NCI-H2227 (cell line): Measurements from ENCODE around the gene CBR1.
"Not testable (repeated sequence)": the region's sequence is repeated elsewhere in the genome, so short reads cannot be mapped to it uniquely, and the experiment has no call there.

Source experiments
- DNase-seq: peaks from one replicate; lab custom pipeline; 2025; ENCODE audit not compliant: unreplicated experiment; lab: John Stamatoyannopoulos, UW

CBR1 gene

DNA sequence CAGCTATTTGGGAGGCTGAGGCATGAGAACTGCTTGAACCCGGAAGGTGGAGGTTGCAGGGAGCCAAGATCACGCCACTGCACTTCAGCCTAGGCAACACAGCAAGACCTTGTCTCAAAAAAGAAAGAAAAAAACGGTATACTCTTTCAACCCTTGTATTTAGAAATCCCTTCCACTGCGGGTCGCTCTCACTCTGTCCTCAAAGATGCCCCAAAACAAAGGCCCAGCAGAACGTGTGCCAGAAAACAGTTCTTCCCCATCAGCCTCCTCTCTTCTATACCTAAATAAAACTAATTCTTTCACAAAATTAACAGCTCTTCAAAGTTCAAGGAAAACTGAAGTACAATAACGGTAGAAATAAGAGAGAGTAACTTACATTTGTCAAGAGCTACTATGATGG, 22.7 kb upstream of the CBR1 start:
- no peak for DNase-seq

GRCh38 chr21:36048357-36048756, 21.5 kb upstream of the CBR1 start:
- no peak for DNase-seq

DNA sequence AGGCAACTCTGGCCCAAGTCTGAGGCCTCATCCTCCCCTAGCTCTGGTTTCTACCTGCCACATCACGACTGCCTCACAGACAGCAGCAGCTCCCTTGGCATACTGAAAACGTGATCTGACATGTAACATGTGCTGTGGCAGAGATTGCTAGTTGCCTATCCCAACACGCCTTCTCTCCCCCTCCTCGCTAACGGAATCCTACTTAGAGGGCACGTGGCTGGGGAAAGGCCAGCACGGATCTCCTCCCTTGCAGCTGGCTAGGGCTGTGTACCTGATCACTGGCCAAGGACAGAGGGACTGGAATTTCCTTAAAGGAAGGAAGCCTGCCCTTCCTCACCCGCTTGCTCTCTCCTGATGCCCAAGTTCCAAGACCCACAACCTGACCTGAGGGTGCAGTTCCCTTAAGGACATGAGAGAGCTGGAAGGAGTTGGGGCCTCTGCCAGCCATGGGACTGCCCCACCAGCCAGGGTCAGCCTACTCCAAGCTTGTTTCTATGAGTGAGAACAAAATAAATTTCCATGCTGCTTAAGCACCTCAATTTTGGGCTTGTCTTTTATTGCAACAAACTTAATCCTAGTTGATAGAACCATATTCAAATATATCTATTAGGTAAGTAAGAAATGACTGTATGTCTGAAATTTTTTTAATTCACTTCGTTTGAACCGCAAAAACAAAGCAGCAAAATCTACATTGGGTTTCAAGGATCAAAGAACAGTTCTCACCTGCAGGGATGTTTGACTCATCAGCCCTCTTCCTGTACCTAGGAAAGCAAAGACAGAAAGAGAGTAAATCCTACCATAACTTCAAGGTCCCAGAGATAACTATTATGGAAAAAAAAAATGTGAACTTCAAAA, 16.7 kb upstream of the CBR1 start:
- no peak for DNase-seq

DNA sequence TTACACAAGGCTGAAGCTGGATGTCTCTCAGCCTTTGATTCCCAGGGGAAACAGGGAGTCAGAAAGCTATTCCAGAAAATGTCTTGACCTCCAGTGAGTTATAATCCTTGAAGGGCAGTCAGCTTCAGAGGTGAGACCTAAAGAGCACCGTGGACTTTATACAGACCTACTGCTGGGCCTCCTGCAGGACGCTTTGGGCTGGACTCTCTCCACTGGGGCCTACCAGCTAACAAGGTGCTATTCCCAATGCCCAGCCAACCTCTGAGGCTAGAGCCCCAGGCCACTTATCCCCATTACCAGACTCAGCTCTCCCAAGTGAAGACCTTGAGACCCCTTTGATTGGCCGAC, 16.1 kb upstream of the CBR1 start:
- no peak for DNase-seq

DNA sequence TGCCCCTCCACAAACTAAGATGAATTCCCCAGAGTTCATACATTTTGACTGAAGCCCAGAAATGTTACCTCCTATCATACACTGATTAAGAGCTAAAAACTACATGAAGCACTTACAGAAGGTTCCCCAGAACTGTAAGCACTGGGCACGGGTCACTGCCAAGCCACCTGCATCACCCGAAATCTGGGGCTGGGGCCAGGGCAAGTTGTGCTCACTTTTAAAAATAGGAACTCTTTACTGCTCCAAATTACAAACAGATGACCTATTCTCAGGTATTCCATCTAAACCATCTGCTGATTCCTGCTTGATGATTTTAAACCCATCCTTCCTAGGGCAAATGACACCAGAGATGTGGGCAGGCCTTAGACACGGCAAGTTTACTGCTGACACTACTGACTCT, 14.3 kb upstream of the CBR1 start:
- no peak for DNase-seq

DNA sequence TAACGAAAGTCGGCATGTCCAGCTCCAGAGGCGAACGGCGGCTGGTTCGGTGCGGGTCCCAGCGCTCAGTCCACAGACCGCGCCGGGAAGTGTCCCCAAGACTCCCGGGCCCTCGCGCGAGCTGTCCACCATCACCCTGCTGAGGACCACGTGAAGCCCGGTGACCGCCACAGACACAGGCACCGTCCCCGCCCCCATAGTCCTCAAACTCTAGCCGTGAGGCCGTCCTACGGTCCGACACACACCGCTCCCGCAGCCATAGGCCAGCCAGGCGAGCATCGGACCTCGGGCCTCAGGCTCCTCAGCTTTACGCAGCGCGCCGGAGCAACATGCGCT, 10.0 kb upstream of the CBR1 start:
- peak; percentile 82 for DNase-seq

GRCh38 chr21:36060159-36060921, 9.5 kb upstream of the CBR1 start, which contains the start of gene SETD4:
TSS of gene SETD4 (minus strand) at chr21:36060526. CDS start at chr21:36058888, 1,638 bp downstream.
- DNase-seq = peak; percentile 98

DNA sequence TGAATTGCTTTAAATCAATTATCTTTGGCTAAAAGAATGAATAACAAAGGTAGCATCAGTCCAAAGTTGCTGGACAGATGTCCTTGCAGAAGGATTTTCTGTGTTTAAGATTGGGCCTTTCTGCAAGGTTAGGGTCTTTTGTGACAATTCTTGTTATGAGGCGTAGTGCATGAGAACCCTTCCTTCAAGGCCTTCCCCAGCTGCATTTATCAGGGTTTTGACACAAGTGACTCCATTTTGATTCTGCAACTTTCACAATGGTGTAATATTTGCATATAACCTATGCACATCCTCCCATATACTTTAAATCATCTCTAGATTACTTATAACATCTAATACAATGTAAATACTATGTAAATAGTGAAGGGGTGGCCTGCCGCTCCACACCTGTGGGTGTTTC, 8.4 kb upstream of the CBR1 start:
- DNase-seq = no peak

- DNase-seq = no peak
Measured at GRCh38 chr21:36063375-36064084, 6.3 kb upstream of the CBR1 start.

DNA sequence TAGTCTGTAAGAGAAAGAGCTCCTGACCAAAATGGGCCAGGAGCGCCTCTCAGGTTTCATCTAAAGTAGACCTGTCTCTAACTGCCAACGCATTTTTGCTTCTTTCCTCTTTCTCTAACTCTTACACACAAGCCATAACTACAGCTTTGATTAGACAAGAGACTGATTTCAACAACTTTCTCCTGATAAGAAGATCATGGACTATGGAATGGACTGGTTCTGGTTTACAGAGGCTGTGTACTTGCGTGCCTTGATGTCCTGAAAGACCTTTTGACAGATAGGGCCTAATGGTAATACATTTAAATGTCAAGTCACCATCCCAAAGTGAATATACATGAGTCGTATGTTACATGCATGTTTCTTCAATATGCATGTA, 5.8 kb upstream of the CBR1 start:
- no peak for DNase-seq

DNA sequence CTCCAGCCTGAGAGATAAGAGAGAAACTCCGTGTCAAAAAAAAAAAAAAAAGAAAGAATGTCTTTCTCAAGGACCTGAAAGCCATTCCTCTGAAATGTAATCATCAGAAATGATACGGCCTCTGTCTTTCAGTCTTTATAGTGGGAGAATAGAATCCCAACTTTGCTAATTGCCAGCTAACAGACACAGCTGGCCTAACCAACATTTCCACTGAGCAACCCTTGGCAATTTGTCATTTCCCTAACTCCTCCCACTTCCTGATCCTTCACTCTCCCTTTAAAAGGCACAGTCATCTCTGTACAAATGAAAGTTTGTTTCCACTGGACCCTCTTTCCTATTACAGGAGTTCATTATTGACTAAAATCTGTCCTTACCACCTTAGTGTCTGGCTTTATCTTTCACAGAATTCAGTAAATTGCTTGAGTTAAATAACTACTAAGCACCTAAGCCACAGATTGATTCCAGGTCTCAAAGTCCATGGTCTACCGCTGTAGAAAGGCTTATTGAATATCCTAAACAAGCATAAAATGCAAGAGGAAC, 4.3 kb upstream of the CBR1 start:
- DNase-seq = no peak

DNA sequence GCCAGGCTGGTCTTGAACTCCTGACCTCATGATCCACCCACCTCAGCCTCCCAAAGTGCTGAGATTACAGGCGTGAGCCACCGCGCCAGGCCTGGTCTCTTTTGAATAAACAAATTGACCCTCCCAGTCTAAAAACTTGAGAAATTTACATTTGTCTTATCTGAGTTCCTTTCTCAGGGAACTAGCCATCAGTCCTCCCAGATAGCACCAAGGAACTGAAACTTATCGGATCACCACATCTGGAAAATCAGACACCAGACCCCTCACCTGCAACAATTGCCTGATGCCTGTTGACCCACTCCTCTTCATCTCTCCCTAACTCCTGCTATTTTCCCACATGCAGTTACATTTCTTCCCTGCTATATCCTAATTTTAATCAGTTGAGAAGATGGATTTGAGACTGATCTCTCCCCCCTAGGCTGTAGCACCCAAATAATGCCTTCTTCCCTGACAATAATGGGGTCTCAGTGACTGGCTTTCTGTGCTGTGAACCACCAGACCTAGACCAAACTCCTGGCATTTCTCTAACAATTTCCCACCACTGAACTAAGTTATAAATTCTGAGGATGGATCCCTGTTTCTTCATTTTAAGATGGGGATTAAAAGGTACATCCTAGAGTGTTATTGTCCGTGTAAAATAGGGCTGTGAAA, 951 bp upstream of the CBR1 start:
- no peak for DNase-seq

- DNase-seq = no peak
Measured at GRCh38 chr21:36070999-36071398, 1.2 kb downstream of the CBR1 start.

DNA sequence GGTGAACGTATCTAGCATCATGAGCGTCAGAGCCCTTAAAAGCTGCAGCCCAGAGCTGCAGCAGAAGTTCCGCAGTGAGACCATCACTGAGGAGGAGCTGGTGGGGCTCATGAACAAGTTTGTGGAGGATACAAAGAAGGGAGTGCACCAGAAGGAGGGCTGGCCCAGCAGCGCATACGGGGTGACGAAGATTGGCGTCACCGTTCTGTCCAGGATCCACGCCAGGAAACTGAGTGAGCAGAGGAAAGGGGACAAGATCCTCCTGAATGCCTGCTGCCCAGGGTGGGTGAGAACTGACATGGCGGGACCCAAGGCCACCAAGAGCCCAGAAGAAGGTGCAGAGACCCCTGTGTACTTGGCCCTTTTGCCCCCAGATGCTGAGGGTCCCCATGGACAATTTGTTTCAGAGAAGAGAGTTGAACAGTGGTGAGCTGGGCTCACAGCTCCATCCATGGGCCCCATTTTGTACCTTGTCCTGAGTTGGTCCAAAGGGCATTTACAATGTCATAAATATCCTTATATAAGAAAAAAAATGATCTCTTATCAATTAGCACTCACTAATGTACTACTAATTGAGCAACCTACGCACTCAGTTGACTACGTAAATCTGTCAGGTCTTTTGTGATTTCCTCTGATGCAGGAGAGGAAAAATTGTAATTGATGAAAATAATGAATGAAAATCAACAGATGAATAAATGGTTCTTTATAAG, 2.8 kb downstream of the CBR1 start:
- DNase-seq = no peak

DNA sequence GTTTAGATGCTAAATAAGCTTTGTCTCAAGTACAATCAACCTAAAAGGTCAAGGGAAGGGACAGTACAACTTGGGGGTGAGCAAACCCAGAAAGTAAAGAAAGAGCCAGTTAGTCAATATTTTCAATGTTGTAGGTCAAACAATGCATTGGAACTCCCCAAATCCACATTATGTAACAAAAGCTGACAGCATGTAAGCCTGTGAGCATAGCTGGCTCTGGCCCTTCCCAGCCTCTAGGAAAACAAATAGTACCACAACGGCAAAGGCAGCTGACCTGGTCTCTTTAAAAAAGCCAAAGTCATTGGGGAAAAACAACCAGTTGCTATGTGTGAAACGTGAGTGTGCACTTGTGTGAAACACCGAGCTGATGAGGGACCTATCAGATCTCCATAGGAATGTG, 3.4 kb downstream of the CBR1 start:
- no peak for DNase-seq

DNA sequence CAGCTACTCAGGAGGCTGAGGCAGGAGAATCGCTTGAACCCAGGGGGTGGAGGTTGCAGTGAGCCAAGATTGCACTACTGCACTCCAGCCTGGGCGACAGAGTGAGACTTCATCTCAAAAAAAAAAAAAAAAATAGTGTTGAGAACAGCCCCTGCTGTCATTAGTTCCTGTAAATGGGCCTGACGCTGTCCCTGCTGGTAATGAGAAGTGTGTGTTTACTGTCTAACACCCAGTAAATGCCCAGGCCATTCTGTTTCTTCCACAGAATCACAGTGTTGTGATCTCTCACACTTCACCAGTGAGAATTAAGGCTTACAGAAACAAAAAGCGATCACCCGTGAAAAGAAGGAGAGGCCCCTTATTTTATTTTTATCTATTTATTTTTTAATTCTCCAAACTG, 4.1 kb downstream of the CBR1 start:
- not testable (repeated sequence) for DNase-seq

DNA sequence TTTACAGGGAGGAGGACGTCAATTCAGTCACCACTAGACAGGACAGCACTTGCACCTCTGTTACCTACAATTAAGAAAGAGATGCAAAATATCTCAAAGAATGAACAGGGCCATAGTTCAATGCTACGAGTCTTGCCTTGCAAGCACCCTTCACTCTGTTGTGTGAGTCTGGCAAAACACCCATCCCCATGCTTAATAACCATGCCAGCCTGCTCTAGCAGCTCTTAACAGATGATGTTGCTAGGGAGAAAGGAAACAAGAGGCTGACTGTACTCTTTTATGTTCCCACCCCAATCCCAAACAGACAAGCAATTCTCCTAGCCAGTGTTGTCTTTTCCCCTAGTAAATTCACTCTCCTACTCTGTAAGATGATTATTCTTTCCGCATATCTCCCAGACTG, 5.3 kb downstream of the CBR1 start:
- DNase-seq = no peak

DNA sequence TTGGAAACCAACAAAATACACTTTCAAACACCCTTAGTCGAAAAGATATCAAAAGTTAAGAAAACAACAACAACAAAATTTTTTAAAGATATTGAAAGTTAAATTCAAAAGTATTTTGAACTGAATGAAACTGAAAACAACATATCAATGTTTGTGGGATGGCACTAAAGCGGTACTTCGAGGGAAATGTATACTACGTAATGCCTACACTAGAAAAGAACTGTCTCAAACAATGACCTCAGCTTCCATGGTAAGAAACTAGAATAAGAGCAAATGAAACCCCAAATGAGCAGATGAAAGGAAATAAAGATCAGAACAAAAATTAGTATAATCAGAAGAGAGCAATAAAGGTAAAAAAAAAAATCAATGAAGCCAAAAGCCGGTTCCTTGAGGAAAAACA, 6.1 kb downstream of the CBR1 start:
- no peak for DNase-seq

- DNase-seq = no peak
Measured at GRCh38 chr21:36076878-36077655, 7.2 kb downstream of the CBR1 start.

GRCh38 chr21:36077758-36078157, 7.9 kb downstream of the CBR1 start:
- no peak for DNase-seq
